IMR-90 (cell line): ENCODE measurements around the gene SLC30A5. TPM values are rescaled to one million over a fixed set of nuclear protein-coding genes. Genes with fewer than 3 reads are reported as not detected.

Experiments used
- ATAC-seq: fragments of 200-7000 bp; cut with Tn5 transposase; 2 replicates; pipeline ENCODE4 v1.9.1; 2020; ENCODE audit warnings: low read depth, mild to moderate bottlenecking, moderate library complexity
- BruUV-seq: library from RNA; stranded (reverse); fragments of 400-500 nt; replicated peaks from 2 replicates; lab custom pipeline; 2021; lab: Mats Ljungman, UMichigan
- CTCF ChIA-PET: fragments of 300-600 bp; formaldehyde crosslinking; extraction: SDS; loops from one replicate; lab custom pipeline; 2021; ENCODE audit warnings: antibody characterized with exemption; lab: Yijun Ruan, JAX
- POLR2A ChIA-PET: fragments of 300-600 bp; sonication (Branson Sonifier 250); formaldehyde crosslinking; loops from one replicate; lab custom pipeline; 2022; ENCODE audit warnings: antibody characterized with exemption; ENCODE audit not compliant: unreplicated experiment; lab: Charles Lee
- DNase-seq: peaks from one replicate; pipeline ENCODE4 v3.0.0; 2013
- H2AFZ ChIP-seq: replicated peaks from 2 replicates; pipeline ENCODE3; 2013; ENCODE audit warnings: low read length, mild to moderate bottlenecking; ENCODE audit not compliant: poor library complexity
- H2AK5ac ChIP-seq: 2 replicates; pipeline ENCODE4 v1.6.1; 2013; ENCODE audit warnings: low read depth, low read length, inconsistent platforms
- H2AK9ac ChIP-seq: replicated peaks from 2 replicates; pipeline ENCODE3; 2013; ENCODE audit warnings: mild to moderate bottlenecking, low read depth, low read length, moderate library complexity; ENCODE audit not compliant: poor library complexity
- H2BK120ac ChIP-seq: 2 replicates; pipeline ENCODE4 v1.6.1; 2013; ENCODE audit warnings: low read depth, low read length, inconsistent platforms
- H2BK15ac ChIP-seq: 3 replicates; pipeline ENCODE4 v1.6.1; 2013; ENCODE audit warnings: low read depth, low read length, inconsistent platforms
- H2BK20ac ChIP-seq: 2 replicates; pipeline ENCODE4 v1.6.1; 2013; ENCODE audit warnings: low read depth, mild to moderate bottlenecking, inconsistent platforms, low read length, moderate library complexity
- H2BK5ac ChIP-seq: 2 replicates; pipeline ENCODE4 v1.6.1; 2013; ENCODE audit warnings: mild to moderate bottlenecking, low read depth, low read length, inconsistent platforms; ENCODE audit not compliant: poor library complexity, severe bottlenecking
- H3K14ac ChIP-seq: replicated peaks from 2 replicates; pipeline ENCODE4 v1.6.1; 2013; ENCODE audit warnings: low read depth, low read length, inconsistent platforms
- H3K18ac ChIP-seq: 2 replicates; pipeline ENCODE4 v1.6.1; 2013; ENCODE audit warnings: low read depth, low read length, control low read depth
- H3K23ac ChIP-seq: 2 replicates; pipeline ENCODE4 v1.6.1; 2013; ENCODE audit warnings: low read depth, low read length, inconsistent platforms
- H3K27ac ChIP-seq: 2 replicates; pipeline ENCODE4 v1.5.1; 2013; ENCODE audit warnings: mild to moderate bottlenecking, control low read depth, low read length; ENCODE audit not compliant: insufficient read depth
- H3K27me3 ChIP-seq: 2 replicates; pipeline ENCODE4 v1.6.1; 2013; ENCODE audit warnings: low read length; ENCODE audit not compliant: control insufficient read depth, insufficient read depth
- H3K36me3 ChIP-seq: 2 replicates; pipeline ENCODE4 v1.6.1; 2013; ENCODE audit warnings: low read length, mixed read lengths; ENCODE audit not compliant: control insufficient read depth, insufficient read depth
- H3K4ac ChIP-seq: 2 replicates; pipeline ENCODE4 v1.6.1; 2013; ENCODE audit warnings: low read depth, low read length, inconsistent platforms
- H3K4me1 ChIP-seq: 2 replicates; pipeline ENCODE4 v1.6.1; 2013; ENCODE audit warnings: low read length, mixed read lengths; ENCODE audit not compliant: control insufficient read depth, insufficient read depth
- H3K4me2 ChIP-seq: 2 replicates; pipeline ENCODE4 v1.6.1; 2013; ENCODE audit warnings: low read depth, mild to moderate bottlenecking, control low read depth, low read length, moderate library complexity
- H3K4me3 ChIP-seq: 2 replicates; pipeline ENCODE4 v1.5.1; 2013; ENCODE audit warnings: low read depth, mild to moderate bottlenecking, control low read depth, low read length, moderate library complexity; ENCODE audit not compliant: insufficient read depth
- H3K56ac ChIP-seq: 2 replicates; pipeline ENCODE4 v1.6.1; 2013; ENCODE audit warnings: low read length, inconsistent platforms; ENCODE audit not compliant: insufficient read depth; ENCODE audit errors: extremely low read depth
- H3K79me1 ChIP-seq, 2 experiments: 2 replicates each; pipeline ENCODE4 v1.6.1; 2013; ENCODE audit warnings: low read length in 2 of 2, inconsistent platforms in 1 of 2, low read depth in 1 of 2
- H3K9ac ChIP-seq: 2 replicates; pipeline ENCODE4 v1.6.1; 2013; ENCODE audit warnings: low read depth, low read length, control low read depth
- H3K9me1 ChIP-seq: 2 replicates; pipeline ENCODE4 v1.6.1; 2013; ENCODE audit warnings: low read length, inconsistent platforms; ENCODE audit not compliant: insufficient read depth
- H3K9me3 ChIP-seq: 2 replicates; pipeline ENCODE4 v1.6.1; 2013; ENCODE audit warnings: low read length; ENCODE audit not compliant: control insufficient read depth, insufficient read depth
- H4K20me1 ChIP-seq: 2 replicates; pipeline ENCODE4 v1.6.1; 2013; ENCODE audit warnings: low read length, inconsistent platforms; ENCODE audit not compliant: insufficient read depth
- H4K5ac ChIP-seq: 2 replicates; pipeline ENCODE4 v1.6.1; 2013; ENCODE audit warnings: mild to moderate bottlenecking, low read depth, low read length, control low read depth
- H4K8ac ChIP-seq, 2 experiments: 2 replicates each; pipeline ENCODE4 v1.6.1; 2013; ENCODE audit warnings: low read depth in 2 of 2, low read length in 2 of 2, control low read depth in 1 of 2, inconsistent platforms in 1 of 2
- H4K91ac ChIP-seq: 2 replicates; pipeline ENCODE4 v1.6.1; 2013; ENCODE audit warnings: low read depth, low read length, inconsistent platforms; ENCODE audit not compliant: insufficient read depth
- ELK1 ChIP-seq: fragments of 150-350 bp; IDR thresholded peaks from 2 replicates; pipeline ENCODE4 v1.6.1; 2016; ENCODE audit warnings: low read depth, mild to moderate bottlenecking, low read length, moderate library complexity, borderline replicate concordance
- NFE2L2 ChIP-seq: fragments of 150-350 bp; IDR thresholded peaks from 2 replicates; pipeline ENCODE4 v1.6.1; 2016; ENCODE audit warnings: low read depth, mild to moderate bottlenecking, low read length
- RFX5 ChIP-seq: IDR thresholded peaks from 2 replicates; pipeline ENCODE4 v1.8.0; 2012; ENCODE audit warnings: low read depth, mild to moderate bottlenecking, low read length, moderate library complexity
- USF2 ChIP-seq: fragments of 150-350 bp; IDR thresholded peaks from 2 replicates; pipeline ENCODE4 v1.6.1; 2017; ENCODE audit warnings: mild to moderate bottlenecking, antibody characterized with exemption, low read length, low read depth
- WGBS, 2 experiments: methylation state at CpG; one replicate each; pipeline versions ENCODE4 v1.1.5 to v1.1.7; 2013; ENCODE audit warnings: missing lambda C conversion rate in 2 of 2; ENCODE audit not compliant: insufficient read length in 1 of 2; ENCODE audit errors: extremely low coverage in 2 of 2; 5-methylcytosine and 5-hydroxymethylcytosine counted together
- dilution Hi-C: fragments of 300-500 bp; cut with HindIII; formaldehyde crosslinking; loops from one replicate; pipeline ENCODE4 v1.14.3; 2018; ENCODE audit warnings: low sequenced_read_pairs; ENCODE audit not compliant: unreplicated experiment
- in situ Hi-C: fragments of 300-500 bp; cut with MboI; formaldehyde crosslinking; loops from 3 replicates; pipeline ENCODE4 v1.14.3; 2019; ENCODE audit warnings: low sequenced_read_pairs, inconsistent platforms, mixed read lengths
- intact Hi-C: fragments of 100-400 bp; cut with micrococcal nuclease; formaldehyde crosslinking; loops from 2 replicates; pipeline ENCODE4 v1.10.0; 2022
- polyA plus RNA-seq, 3 experiments: library from polyadenylated mRNA; depleted of rRNA; stranded (reverse); fragments of >200 nt; gene quantifications; 2 replicates each; pipeline ENCODE4 v1.2.3, GENCODE V29; 2012; ENCODE audit warnings: low replicate concordance in 1 of 3
- total RNA-seq: library from RNA; depleted of rRNA; stranded (reverse); fragments of >200 nt; gene quantifications from 2 replicates; pipeline ENCODE4 v1.2.3, GENCODE V29; 2012

Gene SLC30A5
- total and polyA plus RNA-seq, 2 of the 4 experiments (the other 2 are of a cell fraction) = 21.2 to 34.8 TPM

DNA sequence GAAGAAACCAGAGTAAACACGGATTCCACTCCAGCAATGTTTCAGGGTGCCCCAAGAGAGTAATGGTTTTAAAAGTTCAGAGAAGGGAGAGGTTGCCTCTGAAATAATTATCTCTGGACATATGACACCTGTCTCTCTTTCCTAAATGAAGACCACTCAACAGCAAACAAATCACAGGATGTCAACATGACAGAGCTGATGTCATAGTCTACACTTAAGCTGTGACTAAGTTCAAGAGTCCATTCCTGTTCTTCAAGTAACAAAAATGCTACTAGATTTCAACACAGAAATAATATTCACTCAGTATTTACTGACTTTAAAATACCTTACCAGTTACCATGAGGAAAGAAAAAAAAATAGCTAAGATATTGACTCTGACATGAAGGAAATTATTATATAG is 44.7 kb upstream of the SLC30A5 start:
- intact Hi-C loops (loop anchor here (5.0 to 10.0 kb wide), 2 partner anchors 43 to 1884 kb away; partner anchors contain the start of gene SLC30A5), dilution Hi-C loops (no loop called here), in situ Hi-C loops (no loop called here)
- no peak overlapping the region for H2AK5ac ChIP-seq
- no peak overlapping the region for H3K14ac ChIP-seq
- H2BK15ac ChIP-seq = no peak overlapping the region
- no TSS peak for BruUV-seq
- ATAC-seq (no peak), DNase-seq (no peak)
- TF ChIP-seq ELK1 (no peak), NFE2L2 (no peak), RFX5 (no peak), USF2 (no peak)
- no peak overlapping the region for H3K27ac ChIP-seq
- no peaks in the 10 kb centered on the region for H3K36me3 ChIP-seq
- no peak overlapping the region for H3K4me3 ChIP-seq
- no peak overlapping the region for H3K18ac ChIP-seq
- H3K27me3 ChIP-seq = no peaks in the 10 kb centered on the region
- no CpG with 5 or more reads among the region's 1 CpG for whole genome bisulfite sequencing, 2 experiments
- H4K91ac ChIP-seq = no peak overlapping the region
- no peak overlapping the region for H2BK20ac ChIP-seq
- ChIA-PET CTCF (interaction anchor here (0.9 kb wide), 1 partner anchor 44 kb away, joined by 4 read pairs; no protein-coding TSS in a partner anchor), POLR2A (no interaction called here)
- no peak overlapping the region for H2AK9ac ChIP-seq
- no peaks in the 10 kb centered on the region for H3K9me3 ChIP-seq
- no peak overlapping the region for H2BK120ac ChIP-seq
- H3K79me1 ChIP-seq = no peaks in the 10 kb centered on the region
- no peak overlapping the region for H3K4me2 ChIP-seq
- H3K4ac ChIP-seq = no peak overlapping the region
- H3K4me1 ChIP-seq = no peaks in the 10 kb centered on the region
- no peak overlapping the region for H3K23ac ChIP-seq
- H2AFZ ChIP-seq = no peak overlapping the region
- H4K5ac ChIP-seq = no peak overlapping the region
- no peaks in the 10 kb centered on the region for H4K20me1 ChIP-seq
- no peak overlapping the region for H3K9ac ChIP-seq
- H3K9me1 ChIP-seq = no peaks in the 10 kb centered on the region
- no peak overlapping the region for H2BK5ac ChIP-seq
- no peak overlapping the region for H4K8ac ChIP-seq
- no peak overlapping the region for H3K56ac ChIP-seq
